Gastrocnemius medialis (tissue), 4 donors: ENCODE results near the gene CIPC.
A peak's percentile ranks its signal among the peaks of the same experiment; 100 is the strongest.

Source experiments
- CTCF ChIP-seq, 5 experiments: fragments of 450-650 bp in 3 of 5; fragments of 200-600 bp in 2 of 5; sonication (generic) in 2 of 5; IDR thresholded peaks in 4 of 5; conservative IDR thresholded peaks in 1 of 5; 1 replicate in 4 of 5; 2 replicates in 1 of 5; pipeline ENCODE4 v1.5.1; 2016 to 2019; ENCODE audit warnings: antibody characterized with exemption in 5 of 5, mild to moderate bottlenecking in 3 of 5, moderate library complexity in 3 of 5
- POLR2A ChIP-seq, 2 donors: fragments of 450-650 bp; IDR thresholded peaks; one replicate each; pipeline ENCODE4 v1.6.1; 2017; ENCODE audit warnings: antibody characterized with exemption in 2 of 2, mild to moderate bottlenecking in 2 of 2, moderate library complexity in 2 of 2

GRCh38 chr14:77141214-77142004 is 43.4 kb downstream of the CIPC start, which contains the start of gene ZDHHC22:
- TF ChIP-seq POLR2A (IDR thresholded peaks at IDR 0.05): no peak
- peak in 2 of 5 experiments; percentile 31 to 37 for TF ChIP-seq CTCF (IDR thresholded peaks at IDR 0.05 in 4 of 5, conservative IDR thresholded peaks at IDR 0.05 in 1 of 5)
